Activated CD8-positive, alpha-beta memory T cell treated with anti-CD3 and anti-CD28 coated beads, Interleukin-2, amount 50 U/mL, for 4 hours (primary cell): ENCODE data around the gene OLFML2A.

Experiments
- DNase-seq: peaks from one replicate; pipeline ENCODE4 v3.0.0-alpha.2; 2020

The OLFML2A gene

GRCh38 chr9:124857533-124858162, 80.7 kb downstream of the OLFML2A start:
- DNase-seq = no peak

- no peak for DNase-seq
Measured at GRCh38 chr9:124858330-124859046, 81.6 kb downstream of the OLFML2A start.

GRCh38 chr9:124859803-124860581, 83.1 kb downstream of the OLFML2A start:
- no peak for DNase-seq

- no peak for DNase-seq
Measured at GRCh38 chr9:124860582-124861341, 83.8 kb downstream of the OLFML2A start.

GRCh38 chr9:124861342-124862229, 84.7 kb downstream of the OLFML2A start, which contains the start of the genes ARPC5L and RPL35:
Gene ARPC5L (plus strand): TSS chr9:124862130. CDS start chr9:124869291, 7,161 bp downstream.
Gene RPL35 (minus strand): TSS chr9:124861957. CDS start chr9:124861912, 45 bp downstream.
- peak; percentile 95 for DNase-seq

GRCh38 chr9:124863371-124863871, 86.5 kb downstream of the OLFML2A start:
- DNase-seq = no peak
